C4-2B (cell line): Measurements from ENCODE around the gene BBIP1.

Source experiments
- CTCF ChIP-seq: fragments of 450-650 bp; conservative IDR thresholded peaks from 2 replicates; pipeline ENCODE4 v1.5.1; 2017; ENCODE audit warnings: mild to moderate bottlenecking
- ZFX ChIP-seq: fragments of 450-650 bp; IDR thresholded peaks from 2 replicates; pipeline ENCODE4 v1.6.1; 2017

GRCh38 chr10:110951381-110951780 lies 32.4 kb upstream of the BBIP1 start:
- TF ChIP-seq CTCF, result no peak
- TF ChIP-seq ZFX, result no peak
